CD4-positive, alpha-beta T cell (primary cell): ENCODE measurements around the gene STRA8. TPM values are rescaled to one million over a fixed set of nuclear protein-coding genes. Genes with fewer than 3 reads are reported as not detected.

Experiments
- ATAC-seq: fragments of 200-7000 bp; cut with Tn5 transposase; one replicate; pipeline ENCODE4 v1.10.0; 2022; ENCODE audit warnings: mild to moderate bottlenecking; ENCODE audit not compliant: poor library complexity
- CTCF ChIA-PET: fragments of 350-600 bp; sonication (Branson Sonifier 250); formaldehyde crosslinking; loops from one replicate; lab custom pipeline; 2021; ENCODE audit warnings: antibody characterized with exemption, inconsistent platforms; lab: Charles Lee
- POLR2A ChIA-PET: fragments of 350-600 bp; sonication (Branson Sonifier 250); formaldehyde crosslinking; loops from one replicate; lab custom pipeline; 2021; ENCODE audit warnings: antibody characterized with exemption, inconsistent platforms; lab: Charles Lee
- DNase-seq, 14 experiments: peaks; one replicate each; pipeline ENCODE4 v3.0.0-alpha.2; 2013 to 2020; ENCODE audit warnings: mixed read lengths in 2 of 14
- H3K27ac ChIP-seq, 2 donors: one replicate each; pipeline versions ENCODE4 v1.5.1 to v1.7.0; 2013; ENCODE audit warnings: low read length in 2 of 2, low read depth in 1 of 2, mild to moderate bottlenecking in 1 of 2
- H3K27me3 ChIP-seq, 2 experiments: 1 replicate in 1 of 2; 2 replicates in 1 of 2; pipeline versions ENCODE4 v1.6.1 to v1.7.0; 2013; ENCODE audit warnings: low read length in 2 of 2, control low read depth in 1 of 2, mild to moderate bottlenecking in 1 of 2, moderate library complexity in 1 of 2; ENCODE audit not compliant: insufficient read depth in 2 of 2, control insufficient read depth in 1 of 2
- H3K36me3 ChIP-seq: one replicate; pipeline ENCODE4 v1.6.1; 2013; ENCODE audit warnings: low read length, control low read depth; ENCODE audit not compliant: insufficient read depth
- H3K4me1 ChIP-seq: one replicate; pipeline ENCODE4 v1.6.1; 2013; ENCODE audit warnings: low read length, control low read depth; ENCODE audit not compliant: insufficient read depth
- H3K4me3 ChIP-seq: one replicate; pipeline ENCODE4 v1.5.1; 2013; ENCODE audit warnings: mild to moderate bottlenecking, low read length, moderate library complexity
- H3K9me3 ChIP-seq, 2 experiments: 1 replicate in 1 of 2; 2 replicates in 1 of 2; pipeline versions ENCODE4 v1.6.1 to v1.7.0; 2013; ENCODE audit warnings: low read length in 2 of 2, mild to moderate bottlenecking in 2 of 2, control low read depth in 1 of 2, moderate library complexity in 1 of 2; ENCODE audit not compliant: control insufficient read depth in 1 of 2, insufficient read depth in 1 of 2
- H3K27ac Mint-ChIP-seq: one replicate; pipeline ENCODE4 v1.8.0; 2020; ENCODE audit warnings: mixed read lengths
- H3K27me3 Mint-ChIP-seq: one replicate; pipeline ENCODE4 v1.8.0; 2021; ENCODE audit warnings: mixed read lengths
- H3K36me3 Mint-ChIP-seq: one replicate; pipeline ENCODE4 v1.8.0; 2021; ENCODE audit warnings: low read depth, mixed read lengths
- H3K4me1 Mint-ChIP-seq: one replicate; pipeline ENCODE4 v1.8.0; 2021; ENCODE audit warnings: low read depth, mixed read lengths
- H3K4me3 Mint-ChIP-seq: one replicate; pipeline ENCODE4 v1.8.0; 2020; ENCODE audit warnings: mild to moderate bottlenecking, mixed read lengths
- H3K9me3 Mint-ChIP-seq: one replicate; pipeline ENCODE4 v1.8.0; 2020; ENCODE audit warnings: mixed read lengths
- CTCF ChIP-seq: fragments of 200-600 bp; IDR thresholded peaks from one replicate; pipeline ENCODE4 v1.8.0; 2022; ENCODE audit warnings: antibody characterized with exemption, mild to moderate bottlenecking
- intact Hi-C, 2 experiments: fragments of 100-400 bp; cut with DNase I in 1 of 2; cut with micrococcal nuclease in 1 of 2; formaldehyde crosslinking; loops; one replicate each; pipeline versions ENCODE4 v1.15.1 to v1.9.0; 2023 to 2025; cut with DNase I, micrococcal nuclease
- total RNA-seq, 174 experiments: library from RNA in 2 of 174; stranded (reverse) in 2 of 174; gene quantifications; one replicate each; pipeline ENCODE4 v1.2.3 and lab custom pipeline; 2021 to 2026

STRA8 gene
- total RNA-seq, 2 experiments from 2014 or later = not detected

GRCh38 chr7:135265637-135266036 lies 32.0 kb downstream of the STRA8 start:
- H3K9me3 Mint-ChIP-seq = peaks cover 15% of the 10 kb centered on the region
- intact Hi-C loops = no loop called here
- TF ChIP-seq CTCF = no peak
- no peak overlapping the region for H3K4me3 Mint-ChIP-seq
- H3K27ac Mint-ChIP-seq = no peak overlapping the region
- no peaks in the 10 kb centered on the region for H3K36me3 Mint-ChIP-seq
- DNase-seq (no peak), ATAC-seq (no peak)
- Histone ChIP-seq H3K9me3 (peaks cover 0 to 13% of the 10 kb centered on the region in 2 experiments), H3K36me3 (no peaks in the 10 kb centered on the region), H3K4me3 (no peak overlapping the region), H3K4me1 (no peaks in the 10 kb centered on the region), H3K27me3 (peaks cover 7% of the 10 kb centered on the region in 2 experiments), H3K27ac (no peak overlapping the region)
- no peaks in the 10 kb centered on the region for H3K4me1 Mint-ChIP-seq
- peaks cover 18% of the 10 kb centered on the region for H3K27me3 Mint-ChIP-seq
- ChIA-PET CTCF (no interaction called here), POLR2A (no interaction called here)

- Histone ChIP-seq H3K27ac (no peak overlapping the region), H3K4me1 (no peaks in the 10 kb centered on the region), H3K36me3 (no peaks in the 10 kb centered on the region), H3K27me3 (peaks cover 5 to 7% of the 10 kb centered on the region in 2 experiments), H3K9me3 (no peaks in the 10 kb centered on the region), H3K4me3 (no peak overlapping the region)
- Mint-ChIP-seq H3K4me1 (no peaks in the 10 kb centered on the region), H3K27ac (no peak overlapping the region), H3K4me3 (no peak overlapping the region), H3K27me3 (peaks cover 14% of the 10 kb centered on the region), H3K9me3 (peaks cover 9% of the 10 kb centered on the region), H3K36me3 (no peaks in the 10 kb centered on the region)
- ChIA-PET CTCF (interaction anchor here (0.6 kb wide), 1 partner anchor 384 kb away, joined by 4 read pairs; no protein-coding TSS in a partner anchor), POLR2A (no interaction called here)
- ATAC-seq (no peak), DNase-seq (no peak)
- no peak for TF ChIP-seq CTCF
- intact Hi-C loops = loop anchor here in 1 of 2 experiments (10.0 kb wide), 1 partner anchor 735 kb away; no protein-coding TSS in a partner anchor
Measured at GRCh38 chr7:135269921-135270320, 36.3 kb downstream of the STRA8 start.

GRCh38 chr7:135270577-135271254 lies 37.1 kb downstream of the STRA8 start:
- TF ChIP-seq CTCF = no peak
- POLR2A ChIA-PET = no interaction called here

More at GRCh38 chr7:135270577-135271254, 37.1 kb downstream of the STRA8 start:
- H3K4me1 ChIP-seq = no peaks in the 10 kb centered on the region
- peaks cover 14% of the 10 kb centered on the region for H3K27me3 Mint-ChIP-seq
- no peak overlapping the region for H3K27ac Mint-ChIP-seq
- H3K27ac ChIP-seq = no peak overlapping the region
- intact Hi-C loops = loop anchor here in 1 of 2 experiments (10.0 kb wide), 1 partner anchor 734 kb away; no protein-coding TSS in a partner anchor
- H3K36me3 ChIP-seq = no peaks in the 10 kb centered on the region
- DNase-seq (no peak), ATAC-seq (no peak)
- peaks cover 5 to 7% of the 10 kb centered on the region in 2 experiments for H3K27me3 ChIP-seq
- H3K36me3 Mint-ChIP-seq = no peaks in the 10 kb centered on the region
- CTCF ChIA-PET = no interaction called here
- H3K4me1 Mint-ChIP-seq = no peaks in the 10 kb centered on the region
- peaks cover 5% of the 10 kb centered on the region for H3K9me3 Mint-ChIP-seq
- no peaks in the 10 kb centered on the region for H3K9me3 ChIP-seq
- H3K4me3 ChIP-seq = no peak overlapping the region
- H3K4me3 Mint-ChIP-seq = no peak overlapping the region
